Jurkat, Clone E6-1 (cell line): Measurements from ENCODE around the gene NRP1.

ENCODE experiments used
- DNase-seq: peaks from one replicate; pipeline ENCODE4 v3.0.0-alpha.2; 2011; ENCODE audit warnings: low read depth, low spot score
- H3K4me3 ChIP-seq: 2 replicates; pipeline ENCODE4 v1.5.1; 2011; ENCODE audit warnings: mild to moderate bottlenecking, low read length, control low read depth, moderate library complexity

Gene NRP1

GRCh38 chr10:33127622-33128021, 206.8 kb downstream of the NRP1 start:
- no peak overlapping the region for H3K4me3 ChIP-seq

More at GRCh38 chr10:33127622-33128021, 206.8 kb downstream of the NRP1 start:
- DNase-seq, result no peak
